22Rv1 (cell line): ENCODE results near the gene HLA-DQA1.

Experiments used
- ZFX ChIP-seq: fragments of 450-650 bp; IDR thresholded peaks from 2 replicates; pipeline ENCODE4 v1.6.1; 2017; ENCODE audit warnings: antibody characterized with exemption, borderline replicate concordance
- TF ChIP-seq, protein P1 (sequence below): fragments of 450-650 bp; IDR thresholded peaks from 2 replicates; pipeline ENCODE4 v1.5.1; 2017; ENCODE audit warnings: mild to moderate bottlenecking

GRCh38 chr6:32666420-32667300, 29.5 kb downstream of the HLA-DQA1 start, which contains the start of gene HLA-DQB1:
- TF ChIP-seq, protein P1, sequence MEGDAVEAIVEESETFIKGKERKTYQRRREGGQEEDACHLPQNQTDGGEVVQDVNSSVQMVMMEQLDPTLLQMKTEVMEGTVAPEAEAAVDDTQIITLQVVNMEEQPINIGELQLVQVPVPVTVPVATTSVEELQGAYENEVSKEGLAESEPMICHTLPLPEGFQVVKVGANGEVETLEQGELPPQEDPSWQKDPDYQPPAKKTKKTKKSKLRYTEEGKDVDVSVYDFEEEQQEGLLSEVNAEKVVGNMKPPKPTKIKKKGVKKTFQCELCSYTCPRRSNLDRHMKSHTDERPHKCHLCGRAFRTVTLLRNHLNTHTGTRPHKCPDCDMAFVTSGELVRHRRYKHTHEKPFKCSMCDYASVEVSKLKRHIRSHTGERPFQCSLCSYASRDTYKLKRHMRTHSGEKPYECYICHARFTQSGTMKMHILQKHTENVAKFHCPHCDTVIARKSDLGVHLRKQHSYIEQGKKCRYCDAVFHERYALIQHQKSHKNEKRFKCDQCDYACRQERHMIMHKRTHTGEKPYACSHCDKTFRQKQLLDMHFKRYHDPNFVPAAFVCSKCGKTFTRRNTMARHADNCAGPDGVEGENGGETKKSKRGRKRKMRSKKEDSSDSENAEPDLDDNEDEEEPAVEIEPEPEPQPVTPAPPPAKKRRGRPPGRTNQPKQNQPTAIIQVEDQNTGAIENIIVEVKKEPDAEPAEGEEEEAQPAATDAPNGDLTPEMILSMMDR, result no peak
- no peak for TF ChIP-seq ZFX
